ENCODE data around the gene FBXL5.

Gene FBXL5

GRCh38 chr4:15684498-15684897, 29.3 kb upstream of the FBXL5 start:
- TF ChIP-seq ZFX (IDR thresholded peaks at IDR 0.05) (no peak), CTCF (conservative IDR thresholded peaks at IDR 0.05) (no peak)

GRCh38 chr4:15683143-15683495, 28.0 kb upstream of the FBXL5 start:
- no peak overlapping the region for H3K27ac ChIP-seq
- TF ChIP-seq CTCF (conservative IDR thresholded peaks at IDR 0.05) (no peak), ZFX (IDR thresholded peaks at IDR 0.05) (no peak)

More at GRCh38 chr4:15684498-15684897, 29.3 kb upstream of the FBXL5 start:
- H3K27ac ChIP-seq, result no peak overlapping the region

- TF ChIP-seq CTCF (conservative IDR thresholded peaks at IDR 0.05) (no peak; the same call in 1 of the 2 replicates), ZFX (IDR thresholded peaks at IDR 0.05) (no peak)
- H3K27ac ChIP-seq, result peak overlapping the region; percentile 97
These were observed 27.3 kb upstream of the FBXL5 start for GRCh38 chr4:15682242-15683142.

- TF ChIP-seq CTCF (conservative IDR thresholded peaks at IDR 0.05), result peak; percentile 5; the same call in 1 of the 2 replicates
- TF ChIP-seq ZFX (IDR thresholded peaks at IDR 0.05), result peak; percentile 88
- peak within 1 kb of the TSS; percentile 97 for H3K27ac ChIP-seq
These were observed 26.4 kb upstream of the FBXL5 start, which contains the start of gene FAM200B for GRCh38 chr4:15681372-15682241. FAM200B (plus strand) TSS chr4:15681827; CDS start chr4:15686978, 5,151 bp downstream.

GRCh38 chr4:15681067-15681371, 25.9 kb upstream of the FBXL5 start:
- TF ChIP-seq ZFX (IDR thresholded peaks at IDR 0.05) (no peak), CTCF (conservative IDR thresholded peaks at IDR 0.05) (no peak)
- H3K27ac ChIP-seq, result peak overlapping the region; percentile 97

GRCh38 chr4:15677507-15677988, 22.4 kb upstream of the FBXL5 start:
- TF ChIP-seq ZFX (IDR thresholded peaks at IDR 0.05) (no peak), CTCF (conservative IDR thresholded peaks at IDR 0.05) (no peak)
- H3K27ac ChIP-seq, result no peak overlapping the region

All from C4-2B (cell line).